AG04450 (cell line): Measurements from ENCODE around the gene FGD6. TPM values are rescaled to one million over a fixed set of nuclear protein-coding genes. Genes with fewer than 3 reads are reported as not detected.

Experiments used
- CTCF ChIA-PET: fragments of 300-600, 350-600 bp; formaldehyde crosslinking; extraction: SDS; loops from one replicate; lab custom pipeline; 2022; ENCODE audit warnings: antibody characterized with exemption, inconsistent platforms; lab: Charles Lee
- POLR2A ChIA-PET: fragments of 350-600 bp; formaldehyde crosslinking; extraction: SDS; loops from one replicate; lab custom pipeline; 2021; ENCODE audit warnings: antibody characterized with exemption, inconsistent platforms; lab: Yijun Ruan, JAX
- DNase-seq: peaks from one replicate; pipeline ENCODE4 v3.0.0-alpha.2; 2011; ENCODE audit warnings: low read depth, low spot score
- H3K27ac ChIP-seq: one replicate; pipeline ENCODE4 v1.5.1; 2012; ENCODE audit warnings: low read depth, low read length, control low read depth
- H3K27me3 ChIP-seq: one replicate; pipeline ENCODE4 v1.6.0; 2012; ENCODE audit warnings: low read length; ENCODE audit not compliant: control insufficient read depth, insufficient read depth
- H3K4me3 ChIP-seq: 2 replicates; pipeline ENCODE4 v1.5.1; 2011; ENCODE audit warnings: mild to moderate bottlenecking, low read depth, low read length, control low read depth
- H3K9me3 ChIP-seq: 2 replicates; pipeline ENCODE4 v1.5.1; 2012; ENCODE audit warnings: low read length; ENCODE audit not compliant: control insufficient read depth, insufficient read depth
- CTCF ChIP-seq: IDR thresholded peaks from 2 replicates; pipeline ENCODE4 v1.5.1; 2011; ENCODE audit warnings: low read depth, low read length, control low read depth, inconsistent platforms
- polyA plus RNA-seq: library from polyadenylated mRNA; depleted of rRNA; stranded (reverse); fragments of >200 nt; gene quantifications from 2 replicates; pipeline ENCODE4 v1.2.3, GENCODE V29; 2011

The FGD6 gene
- polyA plus RNA-seq, 1 experiment: 10.2 TPM

DNA sequence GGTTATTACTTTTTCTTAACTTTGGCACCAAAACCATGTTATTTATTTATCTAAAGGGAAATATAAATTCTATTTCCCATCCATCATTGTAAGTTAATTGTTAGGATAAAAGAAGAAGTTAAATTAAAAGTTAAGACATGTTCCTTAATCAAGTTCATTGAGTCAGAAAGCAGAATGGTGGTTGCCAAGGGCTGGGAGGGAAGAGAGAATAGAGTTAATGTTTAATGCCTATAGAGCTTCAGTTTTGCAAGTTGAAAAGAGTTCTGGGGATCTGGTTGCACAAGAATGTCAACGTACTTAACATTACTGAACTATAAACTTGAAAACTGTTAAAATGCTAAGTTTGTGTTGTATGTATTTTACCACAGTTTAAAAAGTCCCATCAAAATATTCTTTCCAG is 80.7 kb downstream of the FGD6 start:
- CTCF ChIA-PET: no interaction called here
- POLR2A ChIA-PET: no interaction called here
- H3K9me3 ChIP-seq: no peaks in the 10 kb centered on the region
- H3K27me3 ChIP-seq: no peaks in the 10 kb centered on the region
- no peak for TF ChIP-seq CTCF
- no peak overlapping the region for H3K4me3 ChIP-seq
- no peak for DNase-seq
- H3K27ac ChIP-seq: no peak overlapping the region

GRCh38 chr12:95134085-95134484 is 83.2 kb downstream of the FGD6 start:
- H3K27me3 ChIP-seq: no peaks in the 10 kb centered on the region
- no peak for TF ChIP-seq CTCF
- no peaks in the 10 kb centered on the region for H3K9me3 ChIP-seq
- ChIA-PET POLR2A (no interaction called here), CTCF (interaction anchor here (0.6 to 1.0 kb wide), 2 partner anchors 32 to 401 kb away, joined by 4 to 5 read pairs; no protein-coding TSS in a partner anchor)
- no peak overlapping the region for H3K27ac ChIP-seq
- no peak overlapping the region for H3K4me3 ChIP-seq
- DNase-seq: no peak

GRCh38 chr12:95131589-95132340 is 85.5 kb downstream of the FGD6 start:
- no peak for TF ChIP-seq CTCF
- DNase-seq: no peak
- POLR2A ChIA-PET: no interaction called here
- no peak overlapping the region for H3K27ac ChIP-seq
- CTCF ChIA-PET: interaction anchor here (1.1 kb wide), 1 partner anchor 403 kb away, joined by 3 read pairs; no protein-coding TSS in a partner anchor
- H3K4me3 ChIP-seq: no peak overlapping the region
- H3K9me3 ChIP-seq: no peaks in the 10 kb centered on the region
- no peaks in the 10 kb centered on the region for H3K27me3 ChIP-seq

- DNase-seq: no peak
- POLR2A ChIA-PET: no interaction called here
These were observed 87.2 kb downstream of the FGD6 start for GRCh38 chr12:95130096-95130495.

More at GRCh38 chr12:95130096-95130495, 87.2 kb downstream of the FGD6 start:
- TF ChIP-seq CTCF: no peak
- Histone ChIP-seq H3K27ac (no peak overlapping the region), H3K9me3 (no peaks in the 10 kb centered on the region), H3K27me3 (no peaks in the 10 kb centered on the region), H3K4me3 (no peak overlapping the region)
- CTCF ChIA-PET: no interaction called here
